ENCODE measurements around the gene LAMC3.

Gene LAMC3

DNA sequence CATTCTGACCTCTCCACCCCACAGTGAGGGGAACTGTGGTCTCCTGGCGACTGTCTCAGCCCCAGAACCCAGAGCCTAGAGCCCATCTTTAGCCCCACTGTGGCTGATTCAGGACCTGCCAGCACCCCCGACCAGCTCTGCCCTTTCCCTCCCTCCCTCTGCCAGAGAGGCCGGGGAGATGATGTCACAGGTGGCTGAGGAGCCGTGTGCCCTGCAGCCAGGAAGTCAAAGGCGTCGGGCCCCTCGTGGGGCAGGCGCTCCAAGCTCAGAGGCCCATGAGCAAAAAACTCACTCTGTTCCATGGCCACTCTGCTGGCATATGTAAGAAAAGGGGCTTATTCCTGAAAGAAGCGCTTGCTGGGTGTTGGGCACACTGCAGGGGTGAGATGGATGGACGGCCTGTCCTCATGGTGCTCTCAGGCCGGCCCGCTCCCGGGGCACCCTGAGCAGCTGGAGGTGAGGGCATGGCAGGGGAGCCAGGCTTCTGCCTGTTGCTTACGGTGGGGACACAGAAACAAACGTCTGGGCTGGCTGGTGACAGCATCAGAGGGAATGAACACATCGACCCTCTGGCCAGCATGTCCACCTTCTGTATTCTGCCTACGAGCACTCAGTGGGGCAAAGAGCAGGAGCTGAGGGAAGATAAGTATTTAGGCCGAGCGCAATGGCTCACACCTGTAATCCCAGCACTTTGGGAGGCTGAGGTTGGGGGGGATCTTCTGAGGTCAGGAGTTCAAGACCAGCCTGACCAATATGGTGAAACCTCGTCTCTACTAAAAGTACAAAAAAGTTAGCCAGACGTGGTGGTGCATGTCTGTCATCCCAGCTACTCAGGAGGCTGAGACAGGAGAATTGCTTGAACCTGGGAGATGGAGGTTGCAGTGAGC lies 41.1 kb downstream of the LAMC3 start:
- no peak for DNase-seq

DNA sequence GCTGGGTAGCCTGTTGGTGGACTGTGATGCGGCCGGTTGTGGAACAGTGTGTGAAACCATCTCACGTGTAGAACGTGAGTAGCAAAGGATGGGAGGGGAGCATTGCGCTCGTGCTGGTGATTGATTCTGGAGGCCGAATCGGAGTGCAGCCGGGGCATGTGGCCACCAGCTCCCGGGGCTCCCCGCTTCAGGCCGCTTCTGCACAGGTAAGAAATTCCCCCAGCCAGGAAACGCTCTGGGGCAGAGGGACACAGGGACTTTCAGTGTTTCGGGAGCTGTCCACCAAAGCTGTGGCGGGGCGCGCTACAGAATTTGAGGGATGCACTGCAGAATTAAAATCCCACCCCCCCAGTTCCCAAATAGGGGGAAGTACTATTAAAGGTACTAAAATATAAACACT lies 41.9 kb downstream of the LAMC3 start:
- no peak for DNase-seq

DNA sequence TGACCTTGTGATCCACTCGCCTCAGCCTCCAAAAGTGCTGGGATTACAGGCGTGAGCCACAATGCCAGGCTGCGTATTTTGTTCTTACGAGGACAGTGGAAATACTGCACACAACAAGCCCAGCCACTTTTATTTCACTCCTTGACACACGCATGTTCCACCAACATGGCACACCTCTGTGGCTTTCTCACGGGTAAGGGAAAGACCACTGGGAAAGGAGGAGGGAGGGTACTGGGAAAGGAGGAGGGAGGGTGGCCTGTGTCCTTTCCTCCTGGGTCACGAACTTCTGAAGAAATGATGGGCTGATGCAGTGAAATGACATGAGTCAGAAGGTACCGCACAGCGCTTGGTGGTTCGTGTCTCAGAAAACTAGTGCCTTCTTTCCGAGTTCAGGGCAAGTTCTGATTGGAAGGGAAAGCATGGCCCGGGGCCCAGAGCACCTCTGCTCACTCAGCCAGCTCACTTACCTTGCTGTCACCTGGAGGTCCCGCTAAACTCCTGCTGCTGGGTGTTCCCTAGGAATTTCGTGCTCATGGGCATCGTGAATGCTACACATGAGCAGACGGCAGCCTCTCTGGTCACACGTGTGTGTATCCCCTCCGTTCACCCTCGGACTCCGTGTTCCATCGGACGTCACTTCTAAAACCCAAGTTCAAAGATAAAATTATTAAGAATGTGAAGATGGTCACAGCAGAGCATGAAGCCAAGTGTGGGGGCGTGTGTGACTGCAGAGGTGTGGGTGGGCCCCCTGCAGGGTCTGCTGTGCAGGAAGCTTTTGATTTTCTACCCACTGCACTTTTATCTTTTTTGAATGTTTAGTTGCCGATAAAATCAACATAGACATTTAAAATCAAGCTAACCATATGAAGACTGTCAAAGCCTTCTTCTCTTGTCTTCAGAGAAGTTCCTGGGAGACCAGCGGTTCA lies 42.9 kb downstream of the LAMC3 start:
- no peak for DNase-seq

DNA sequence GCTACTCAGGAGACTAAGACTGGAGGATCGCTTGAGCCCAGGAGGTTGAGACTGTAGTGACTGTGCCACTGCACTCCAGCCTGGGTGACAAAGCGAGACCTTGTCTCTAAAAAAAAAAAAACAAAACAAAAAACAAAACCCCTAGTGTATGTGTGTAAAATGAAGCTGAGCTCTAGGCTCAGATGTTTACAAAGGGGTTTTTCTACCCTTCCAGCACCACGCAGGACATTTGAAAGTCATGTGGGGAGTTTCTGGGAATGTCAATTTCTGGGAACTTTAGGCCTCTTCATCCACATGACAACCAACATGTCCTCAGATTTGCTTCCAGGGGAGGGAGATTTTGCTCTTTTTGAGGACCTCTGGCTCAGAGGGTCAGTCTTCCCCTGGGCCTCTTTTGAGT lies 44.9 kb downstream of the LAMC3 start:
- DNase-seq = no peak

DNA sequence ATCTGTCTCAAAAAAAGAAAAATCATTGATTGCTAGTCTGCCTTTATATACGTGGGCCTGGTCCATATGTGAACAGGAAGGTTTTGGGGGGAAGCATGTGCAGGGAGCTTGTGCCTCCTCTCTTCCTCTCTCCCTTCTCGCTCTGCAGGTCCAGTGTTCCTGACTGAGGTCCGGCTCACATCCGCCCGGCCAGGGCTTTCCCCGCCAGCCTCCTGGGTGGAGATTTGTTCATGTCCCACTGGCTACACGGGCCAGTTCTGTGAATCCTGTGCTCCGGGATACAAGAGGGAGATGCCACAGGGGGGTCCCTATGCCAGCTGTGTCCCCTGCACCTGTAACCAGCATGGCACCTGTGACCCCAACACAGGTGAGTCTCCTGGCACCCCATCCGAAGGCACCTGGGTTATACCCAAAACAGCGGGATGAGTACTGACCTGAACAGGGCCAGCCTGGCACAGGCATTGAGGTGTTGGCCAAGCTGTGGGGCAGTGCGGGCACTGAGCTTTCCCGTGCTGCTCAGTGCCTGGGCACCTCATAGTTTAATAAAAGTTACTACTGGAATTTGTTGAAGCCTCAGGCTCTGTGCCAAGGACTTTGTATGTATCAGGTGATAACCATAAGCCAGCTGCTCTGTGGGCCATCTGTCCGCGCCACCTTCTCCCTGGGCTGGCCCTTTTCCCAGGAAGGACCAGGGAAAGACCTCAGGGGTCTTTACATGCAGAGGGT lies 48.0 kb downstream of the LAMC3 start:
- no peak for DNase-seq

DNA sequence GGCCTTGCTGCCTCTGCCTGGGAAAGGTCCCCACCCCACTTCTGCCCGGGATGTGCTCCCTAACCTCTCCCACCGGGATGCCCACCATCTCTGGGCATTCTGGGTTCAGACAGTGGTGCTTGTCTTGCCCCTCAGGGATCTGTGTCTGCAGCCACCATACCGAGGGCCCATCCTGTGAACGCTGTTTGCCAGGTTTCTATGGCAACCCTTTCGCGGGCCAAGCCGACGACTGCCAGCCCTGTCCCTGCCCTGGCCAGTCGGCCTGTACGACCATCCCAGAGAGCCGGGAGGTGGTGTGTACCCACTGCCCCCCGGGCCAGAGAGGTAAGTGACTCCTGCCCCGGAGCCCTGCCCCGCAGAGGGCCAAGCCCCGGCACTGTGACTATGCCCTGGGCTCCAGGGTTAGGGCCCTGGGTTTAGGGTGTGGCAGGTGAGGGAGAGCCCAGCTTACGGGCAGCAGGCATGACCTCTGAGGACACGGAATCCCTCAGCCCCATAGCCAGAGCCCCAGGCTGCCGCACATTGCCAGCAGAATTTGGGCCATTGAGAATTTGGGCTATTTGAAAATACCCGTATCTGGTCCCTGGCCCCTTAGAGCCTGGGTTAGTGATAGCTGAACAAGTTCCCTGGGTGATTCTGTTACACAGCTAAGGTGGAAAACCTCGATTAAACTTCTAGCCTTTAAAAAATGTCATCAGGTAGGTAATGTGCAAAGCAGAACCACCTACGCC lies 52.1 kb downstream of the LAMC3 start:
- peak; percentile 26 for DNase-seq

DNA sequence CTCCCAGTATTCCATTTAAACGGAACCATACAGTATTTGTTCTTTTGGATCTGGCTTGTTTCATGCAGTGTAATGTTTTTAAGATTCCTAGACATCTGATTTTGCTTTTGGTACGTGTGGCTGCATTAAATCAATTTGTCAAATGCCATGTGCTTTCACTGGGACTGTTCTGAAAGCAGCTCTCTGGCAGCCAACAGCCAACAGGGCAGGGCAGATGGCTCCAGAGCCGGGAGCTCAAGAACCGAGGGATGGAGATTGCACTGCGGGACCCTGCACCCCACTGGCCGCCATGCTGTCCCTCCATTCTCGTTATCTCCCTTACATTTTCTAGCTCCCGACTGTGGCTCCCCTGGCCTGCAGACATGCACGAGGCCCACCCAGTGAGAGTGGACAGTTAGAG lies 54.0 kb downstream of the LAMC3 start:
- DNase-seq = no peak

DNA sequence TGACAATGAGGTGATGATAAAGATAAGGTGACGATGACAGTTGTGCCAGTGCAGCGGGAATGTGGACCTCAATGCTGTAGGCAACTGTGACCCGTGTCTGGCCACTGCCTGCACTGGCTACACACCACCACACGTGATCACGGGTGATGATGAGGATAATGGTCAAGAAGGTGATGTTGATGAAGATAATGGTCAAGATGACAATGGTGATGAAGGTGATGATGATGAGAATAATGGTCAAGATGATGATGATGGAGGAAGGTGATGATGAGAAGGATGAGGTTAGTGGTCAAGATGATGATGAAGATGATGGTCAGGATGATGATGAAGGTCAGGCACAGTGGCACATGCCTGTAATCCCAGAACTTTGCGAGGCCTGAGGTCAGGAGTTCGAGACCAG lies 56.6 kb downstream of the LAMC3 start:
- no peak for DNase-seq

DNA sequence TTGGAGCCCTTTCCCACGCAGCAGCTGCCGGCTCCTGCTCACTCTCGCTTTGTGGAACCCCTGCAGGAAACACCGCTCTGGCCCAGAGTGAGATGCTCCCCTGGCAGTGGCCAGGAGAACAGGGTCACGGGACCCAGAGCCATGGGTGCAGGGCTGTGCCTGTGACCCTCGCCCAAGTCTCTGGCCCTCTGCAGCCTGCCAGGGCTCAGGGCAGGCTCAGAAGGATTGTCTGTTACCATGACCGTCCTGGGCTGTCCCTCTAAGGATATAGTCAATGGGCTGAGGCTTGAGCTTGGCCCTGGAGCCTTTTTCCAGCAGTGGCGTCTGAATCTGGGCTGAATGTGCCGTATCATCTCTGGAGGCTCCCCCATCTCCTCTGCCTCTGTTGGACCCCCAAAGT lies 58.7 kb downstream of the LAMC3 start:
- no peak for DNase-seq

DNA sequence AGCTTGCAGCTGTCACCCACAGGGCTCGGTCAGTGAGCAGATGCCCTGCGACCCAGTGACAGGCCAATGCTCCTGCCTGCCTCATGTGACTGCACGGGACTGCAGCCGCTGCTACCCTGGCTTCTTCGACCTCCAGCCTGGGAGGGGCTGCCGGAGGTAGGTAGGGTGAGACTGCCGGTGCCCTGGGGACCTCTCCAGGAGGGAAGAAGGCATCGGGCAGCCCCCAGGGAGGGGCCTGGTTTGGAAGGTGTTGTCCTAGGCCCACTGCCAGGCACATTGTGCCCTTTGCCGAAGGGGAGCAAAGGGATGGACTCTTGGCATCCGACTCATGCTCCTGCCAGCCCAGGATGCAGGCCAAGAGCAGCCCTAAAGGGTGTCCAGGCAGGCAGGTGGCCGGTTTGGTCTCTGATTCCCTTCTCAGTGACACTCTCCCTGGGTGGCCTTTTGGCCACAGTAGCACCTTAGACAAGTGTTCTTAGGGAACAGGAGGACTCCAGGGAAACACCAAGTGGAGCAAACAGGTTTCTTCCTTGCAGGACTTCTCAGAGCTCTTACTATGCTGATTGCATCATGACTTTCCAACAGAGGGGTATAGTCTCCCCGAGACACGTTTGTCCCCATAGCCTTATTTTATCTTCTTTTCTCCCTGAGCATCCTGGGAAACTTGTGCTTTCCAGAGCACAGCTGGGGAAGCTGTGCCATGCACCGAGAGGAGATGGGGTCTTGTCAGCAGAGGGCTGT lies 59.3 kb downstream of the LAMC3 start:
- DNase-seq = no peak

DNA sequence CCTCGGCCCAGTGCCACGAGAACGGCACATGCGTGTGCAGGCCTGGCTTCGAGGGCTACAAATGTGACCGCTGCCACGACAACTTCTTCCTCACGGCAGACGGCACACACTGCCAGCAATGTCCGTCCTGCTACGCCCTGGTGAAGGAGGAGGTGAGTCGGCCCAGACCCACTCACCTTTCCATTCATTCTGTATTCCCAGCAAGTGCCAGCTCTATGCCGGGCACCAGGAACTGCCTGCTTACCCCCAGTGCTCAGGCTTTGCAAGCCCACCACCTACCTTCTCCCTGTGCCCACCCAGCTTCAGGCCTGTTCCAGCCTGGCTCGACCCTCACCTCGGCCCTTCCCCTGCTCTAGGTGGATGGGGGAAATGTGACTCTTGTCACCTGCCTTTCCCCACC lies 60.7 kb downstream of the LAMC3 start:
- no peak for DNase-seq

DNA sequence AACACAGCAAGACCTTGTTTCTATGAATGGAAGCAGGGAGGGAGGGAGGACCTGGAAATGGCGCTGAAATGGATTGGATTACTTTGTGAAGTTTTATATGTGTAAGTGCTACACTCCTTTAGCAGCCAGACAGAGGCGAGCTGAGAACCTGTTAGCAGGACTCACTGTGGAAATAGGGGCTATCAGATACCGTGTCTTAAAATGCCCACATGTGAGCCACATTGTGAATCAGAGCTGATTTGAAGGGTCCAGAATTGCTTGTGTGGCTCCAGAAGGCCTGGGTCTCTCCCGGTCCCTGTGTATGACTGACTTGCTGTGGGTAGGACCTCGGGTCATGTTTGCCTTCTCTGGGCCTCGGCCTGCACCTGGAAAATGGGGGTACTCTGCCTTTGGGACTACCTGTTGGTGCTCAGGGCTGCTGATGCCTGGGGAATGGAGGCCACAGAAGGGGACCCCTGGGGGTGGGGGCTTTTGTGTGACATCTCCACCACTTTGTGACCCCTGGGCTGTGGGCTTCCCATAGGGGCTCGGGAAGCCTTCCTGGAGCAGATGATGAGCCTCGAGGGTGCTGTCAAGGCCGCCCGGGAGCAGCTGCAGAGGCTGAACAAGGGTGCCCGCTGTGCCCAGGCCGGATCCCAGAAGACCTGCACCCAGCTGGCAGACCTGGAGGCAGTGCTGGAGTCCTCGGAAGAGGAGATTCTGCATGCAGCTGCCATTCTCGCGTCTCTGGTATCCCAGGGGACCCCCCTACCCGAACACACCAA lies 63.3 kb downstream of the LAMC3 start:
- DNase-seq = no peak

DNA sequence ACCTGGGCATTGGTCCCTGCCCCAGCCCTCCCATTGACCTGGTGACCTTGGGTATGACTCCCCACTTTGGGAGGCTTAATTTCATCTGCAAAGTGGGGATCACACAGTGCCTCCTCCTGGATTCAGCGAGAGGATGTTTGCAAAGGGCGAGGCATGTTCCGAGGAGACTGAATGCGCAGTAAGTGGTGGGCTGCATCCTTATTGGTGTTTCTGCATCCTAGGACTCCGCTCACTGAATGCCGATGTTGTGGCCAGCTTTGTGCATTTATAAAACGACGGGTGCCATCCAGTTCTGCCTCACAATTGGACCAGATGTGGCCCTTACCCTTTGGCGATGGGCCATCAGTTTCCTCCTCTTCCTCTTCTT lies 63.9 kb downstream of the LAMC3 start:
- DNase-seq = no peak

DNA sequence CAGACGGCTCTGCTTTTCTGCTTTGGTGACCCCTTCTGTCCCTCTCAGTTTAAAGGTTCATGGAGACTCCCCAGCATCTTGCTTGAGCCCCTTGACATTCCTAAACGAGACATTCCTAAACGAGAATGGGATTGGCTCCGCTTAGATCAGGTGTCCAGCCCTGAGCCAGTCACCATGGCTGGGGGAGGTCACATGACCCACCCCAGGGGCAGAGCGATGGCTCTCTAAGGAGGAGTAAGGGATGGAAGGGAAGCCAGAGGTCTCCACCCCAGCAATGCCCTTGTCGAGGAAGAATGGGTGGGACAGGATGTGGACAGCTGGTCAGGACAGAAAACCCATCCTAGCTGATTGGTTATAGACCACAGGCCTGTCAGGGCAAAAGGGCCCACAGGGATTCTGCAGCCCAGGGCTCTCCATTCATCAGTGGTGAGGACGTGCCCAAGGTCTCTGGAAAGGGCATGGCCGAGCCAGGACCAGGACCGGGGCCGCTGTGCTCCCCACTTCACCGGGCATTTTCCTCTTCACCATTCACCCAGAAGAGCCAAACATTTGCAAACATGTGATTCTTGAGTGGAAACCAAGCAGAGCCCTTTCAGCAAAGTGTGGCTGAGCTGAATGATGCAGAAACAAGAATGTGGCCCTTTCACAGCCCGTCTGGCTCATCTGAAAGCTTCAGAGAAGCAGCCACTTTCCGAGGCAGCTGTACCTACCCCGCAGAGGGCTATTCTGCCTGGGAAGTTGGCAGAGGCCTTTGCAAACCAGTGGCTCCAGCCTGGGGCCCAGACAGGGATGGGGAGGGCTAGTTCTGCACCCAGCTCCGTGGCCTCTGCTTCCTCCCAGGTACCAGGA lies 67.6 kb downstream of the LAMC3 start:
- DNase-seq = no peak

DNA sequence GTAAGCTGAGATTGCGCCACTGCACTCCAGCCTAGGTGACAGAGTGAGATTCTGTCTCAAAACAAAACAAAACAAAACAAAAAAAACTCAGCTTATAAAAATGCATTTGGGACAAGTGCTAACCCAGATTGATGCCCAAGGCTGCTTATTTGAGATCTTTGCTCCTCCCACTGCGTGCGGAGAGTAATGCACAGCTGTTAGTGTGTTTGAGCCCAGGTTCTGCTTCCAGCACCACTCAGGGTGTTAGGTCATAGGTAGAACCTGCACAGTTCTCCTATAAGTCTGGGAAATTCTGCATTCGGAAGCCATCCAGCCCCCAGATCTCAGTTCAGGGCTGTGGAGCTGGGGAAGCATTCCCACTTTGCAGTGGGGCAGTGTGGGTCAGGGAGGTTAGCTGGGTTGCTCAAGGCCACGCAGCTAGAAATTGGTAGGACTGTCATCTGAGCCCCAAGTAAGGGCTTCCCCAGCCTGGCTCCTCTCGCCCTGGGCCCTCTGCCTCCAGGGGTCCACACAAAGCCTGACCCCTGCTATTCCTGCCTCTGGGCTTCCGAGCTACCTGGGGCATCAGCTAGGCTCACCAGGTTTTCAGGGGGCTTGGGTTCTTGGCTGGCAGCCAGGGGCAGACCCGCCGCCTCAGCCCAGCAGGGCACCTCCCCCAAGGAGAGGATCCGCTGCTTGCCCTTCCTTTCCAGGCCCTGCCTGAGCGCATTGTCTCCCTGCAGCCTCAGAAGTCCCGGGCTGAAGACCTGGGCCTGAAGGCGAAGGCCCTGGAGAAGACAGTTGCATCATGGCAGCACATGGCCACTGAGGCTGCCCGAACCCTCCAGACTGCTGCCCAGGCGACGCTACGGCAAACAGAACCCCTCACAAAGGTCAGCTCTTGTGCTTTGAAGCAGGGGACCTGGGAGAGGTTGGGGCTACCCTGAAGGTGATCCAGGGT lies 69.7 kb downstream of the LAMC3 start:
- no peak for DNase-seq

DNA sequence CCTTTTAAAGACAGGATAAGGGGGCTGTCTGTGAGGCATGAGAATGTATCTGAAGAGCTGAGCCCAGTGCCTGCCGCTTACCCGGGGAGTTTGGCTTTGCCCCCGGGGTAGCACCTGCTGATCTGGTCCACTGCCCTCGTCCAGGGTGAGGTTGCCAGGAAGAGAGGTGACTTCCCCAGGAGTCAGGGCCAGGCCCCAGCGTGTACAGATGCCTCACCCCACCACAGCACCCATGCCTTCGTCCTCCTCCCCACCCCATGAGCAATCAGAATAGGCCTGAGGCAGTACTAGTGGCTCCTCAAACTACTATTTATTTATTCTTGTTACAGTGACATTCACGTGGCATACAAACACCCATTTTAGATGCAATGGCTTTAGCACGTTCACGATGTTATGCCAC lies 71.6 kb downstream of the LAMC3 start:
- DNase-seq = no peak

DNA sequence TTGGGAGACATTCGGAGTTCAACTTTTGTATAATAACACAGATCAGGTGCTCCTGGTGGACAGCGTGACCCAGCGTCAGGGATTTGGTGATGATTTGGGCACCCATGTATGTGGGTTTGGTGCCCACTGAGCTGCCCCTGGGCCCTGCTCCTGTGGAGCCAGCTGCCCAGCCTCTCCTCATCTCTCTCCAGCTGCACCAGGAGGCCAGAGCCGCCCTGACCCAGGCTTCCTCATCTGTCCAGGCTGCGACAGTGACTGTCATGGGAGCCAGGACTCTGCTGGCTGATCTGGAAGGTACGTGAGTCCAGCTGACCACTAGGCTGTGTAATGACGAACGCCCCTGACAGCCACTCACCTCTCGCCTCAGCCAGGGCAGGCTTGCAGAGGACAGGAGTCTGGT lies 72.9 kb downstream of the LAMC3 start:
- DNase-seq = no peak

DNA sequence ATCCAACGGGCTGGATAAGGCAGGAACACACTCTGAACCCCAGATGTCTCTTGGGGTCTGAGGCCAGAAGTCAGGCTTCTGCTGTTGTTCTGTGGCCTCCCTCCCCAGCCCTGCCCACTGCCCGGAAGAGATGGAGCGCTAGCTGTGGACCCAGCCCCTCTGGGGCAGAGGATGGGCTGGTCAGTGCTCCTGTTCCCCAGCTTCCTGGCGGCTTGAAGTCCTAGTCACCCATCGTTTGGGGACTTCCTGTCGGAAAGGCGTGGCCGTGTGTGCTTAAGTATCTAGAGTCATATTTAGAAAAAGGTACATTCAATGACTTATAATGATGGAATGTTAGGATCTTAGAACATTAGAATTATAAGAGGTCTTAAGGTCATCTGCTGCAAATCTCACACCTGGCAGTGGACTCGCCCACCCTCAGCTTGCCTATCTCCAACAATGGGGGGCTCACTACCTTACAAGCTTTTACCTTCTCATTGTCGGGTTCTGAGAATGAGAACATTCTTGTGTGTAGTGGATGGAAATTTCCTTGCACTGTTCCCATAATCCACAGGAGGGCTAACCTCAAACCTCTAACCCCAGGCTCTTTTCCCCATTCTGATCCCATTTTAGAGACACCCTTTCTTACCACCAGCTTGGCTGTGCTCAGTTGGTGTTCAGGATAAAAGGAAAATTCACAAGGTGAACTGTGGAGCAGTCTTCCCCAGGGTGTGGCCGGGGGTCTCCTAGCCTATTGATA lies 74.0 kb downstream of the LAMC3 start:
- DNase-seq = no peak

Measured in NCI-H69 (cell line).